ENCODE data around the gene POLR2I. TPM values are rescaled to one million over a fixed set of nuclear protein-coding genes. Genes with fewer than 3 reads are reported as not detected.

POLR2I gene
- total RNA-seq, 1 donor from 2014 or later: 85.8 TPM

DNA sequence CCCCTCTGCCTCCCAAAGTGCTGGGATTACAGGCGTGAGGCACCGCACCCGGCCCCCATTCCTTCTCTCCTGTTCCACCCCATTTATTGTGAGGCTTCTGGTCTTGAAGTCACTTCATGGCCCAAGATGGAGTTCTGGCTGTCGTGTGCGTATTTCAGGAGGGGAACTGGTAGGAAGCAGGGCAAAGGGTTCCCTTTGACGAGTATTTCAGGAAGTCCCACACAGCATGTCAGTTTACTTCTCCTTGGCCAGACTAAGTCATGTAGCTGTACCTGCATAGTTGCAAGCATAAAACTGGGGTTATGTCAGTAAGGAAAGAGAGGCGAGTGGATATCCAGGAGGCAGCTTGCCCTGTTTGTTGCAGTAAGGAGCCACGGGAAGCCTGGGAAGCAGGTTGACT lies 49.8 kb downstream of the POLR2I start:
- TF ChIP-seq, protein P1, sequence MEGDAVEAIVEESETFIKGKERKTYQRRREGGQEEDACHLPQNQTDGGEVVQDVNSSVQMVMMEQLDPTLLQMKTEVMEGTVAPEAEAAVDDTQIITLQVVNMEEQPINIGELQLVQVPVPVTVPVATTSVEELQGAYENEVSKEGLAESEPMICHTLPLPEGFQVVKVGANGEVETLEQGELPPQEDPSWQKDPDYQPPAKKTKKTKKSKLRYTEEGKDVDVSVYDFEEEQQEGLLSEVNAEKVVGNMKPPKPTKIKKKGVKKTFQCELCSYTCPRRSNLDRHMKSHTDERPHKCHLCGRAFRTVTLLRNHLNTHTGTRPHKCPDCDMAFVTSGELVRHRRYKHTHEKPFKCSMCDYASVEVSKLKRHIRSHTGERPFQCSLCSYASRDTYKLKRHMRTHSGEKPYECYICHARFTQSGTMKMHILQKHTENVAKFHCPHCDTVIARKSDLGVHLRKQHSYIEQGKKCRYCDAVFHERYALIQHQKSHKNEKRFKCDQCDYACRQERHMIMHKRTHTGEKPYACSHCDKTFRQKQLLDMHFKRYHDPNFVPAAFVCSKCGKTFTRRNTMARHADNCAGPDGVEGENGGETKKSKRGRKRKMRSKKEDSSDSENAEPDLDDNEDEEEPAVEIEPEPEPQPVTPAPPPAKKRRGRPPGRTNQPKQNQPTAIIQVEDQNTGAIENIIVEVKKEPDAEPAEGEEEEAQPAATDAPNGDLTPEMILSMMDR (IDR thresholded peaks at IDR 0.05; ENCODE audit: unreplicated experiment): no peak
- H3K9me3 Mint-ChIP-seq (ENCODE audit: low read depth): no peaks in the 10 kb centered on the region
- H3K27ac Mint-ChIP-seq: no peak overlapping the region
- no peaks in the 10 kb centered on the region for H3K4me1 Mint-ChIP-seq (ENCODE audit: low read depth)
- no peak for DNase-seq (ENCODE audit: low spot score, unreplicated experiment)
- no peaks in the 10 kb centered on the region for H3K27me3 Mint-ChIP-seq
- no peak overlapping the region for H3K4me3 Mint-ChIP-seq (ENCODE audit: low read depth)
- peaks cover 14% of the 10 kb centered on the region for H3K36me3 Mint-ChIP-seq (ENCODE audit: insufficient read depth)

Other genes with a start within 250 kb of the POLR2I start
- 134 and 135 TPM in 2 replicates for gene APLP1, start 246.3 kb downstream of the POLR2I start, total RNA-seq
- 11.4 and 13.9 TPM in 2 replicates for gene NFKBID, start 214.3 kb downstream of the POLR2I start, total RNA-seq
- 1.6 TPM in 1 of 2 replicates, not detected in the other for gene HCST, start 212.3 kb downstream of the POLR2I start, total RNA-seq
- gene TYROBP, start 206.6 kb downstream of the POLR2I start, total RNA-seq: not detected in 2 replicates
- 31.0 and 31.5 TPM in 2 replicates for gene LRFN3, start 178.5 kb downstream of the POLR2I start, total RNA-seq
- gene SDHAF1, start 119.7 kb downstream of the POLR2I start, total RNA-seq: 13.3 and 14.4 TPM in 2 replicates
- 32.8 and 33.2 TPM in 2 replicates for gene SYNE4, start 106.1 kb downstream of the POLR2I start, total RNA-seq
- gene ALKBH6, start 100.7 kb downstream of the POLR2I start, total RNA-seq: 32.9 and 36.8 TPM in 2 replicates
- 16.2 and 17.9 TPM in 2 replicates for gene CLIP3, start 82.0 kb downstream of the POLR2I start, total RNA-seq
- 10.1 and 10.4 TPM in 2 replicates for gene THAP8, start 60.6 kb downstream of the POLR2I start, total RNA-seq
- gene WDR62, start 60.0 kb downstream of the POLR2I start, total RNA-seq: 9.2 and 10.6 TPM in 2 replicates
- gene OVOL3, start 3.7 kb downstream of the POLR2I start, total RNA-seq: 0.47 TPM in 1 of 2 replicates, not detected in the other
- gene TBCB, start 593 bp upstream of the POLR2I start, total RNA-seq: 138 and 148 TPM in 2 replicates
- 427 and 435 TPM in 2 replicates for gene CAPNS1, start 25.2 kb upstream of the POLR2I start, total RNA-seq
- not detected in 2 replicates for gene COX7A1, start 37.6 kb upstream of the POLR2I start, total RNA-seq
- gene ZNF565, start 99.8 kb upstream of the POLR2I start, total RNA-seq: 8.2 and 9.0 TPM in 2 replicates
- gene ZNF146, start 100.2 kb upstream of the POLR2I start, total RNA-seq: 99.0 and 101 TPM in 2 replicates